GM21367 (cell line): Measurements from ENCODE around the gene EIF3J.

Source experiments
- ATAC-seq: cut with Tn5 transposase; IDR thresholded peaks from one replicate; pipeline ENCODE4 v1.9.1; 2021; ENCODE audit not compliant: unreplicated experiment

Gene EIF3J

DNA sequence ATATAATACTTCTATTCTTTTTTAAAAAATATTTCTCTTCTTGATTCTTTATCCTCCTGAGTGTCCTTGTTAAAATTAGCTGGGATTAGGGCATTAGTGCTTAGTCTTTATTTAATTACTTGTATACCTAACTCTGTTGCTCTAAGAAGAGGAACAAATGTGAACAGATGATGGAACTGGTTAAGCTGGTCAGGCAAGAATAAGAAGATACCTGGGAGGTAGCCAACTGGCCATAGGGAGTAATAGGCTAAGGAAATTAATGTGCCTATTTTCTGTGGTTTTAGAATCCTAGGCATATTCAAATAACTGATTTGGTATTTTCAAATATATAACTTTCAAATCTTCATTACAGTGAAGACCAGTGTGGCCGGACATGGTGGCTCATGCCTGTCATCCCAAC, 54.4 kb downstream of the EIF3J start:
- ATAC-seq = no peak

- ATAC-seq = no peak
Measured at GRCh38 chr15:44593042-44593736, 56.2 kb downstream of the EIF3J start.

DNA sequence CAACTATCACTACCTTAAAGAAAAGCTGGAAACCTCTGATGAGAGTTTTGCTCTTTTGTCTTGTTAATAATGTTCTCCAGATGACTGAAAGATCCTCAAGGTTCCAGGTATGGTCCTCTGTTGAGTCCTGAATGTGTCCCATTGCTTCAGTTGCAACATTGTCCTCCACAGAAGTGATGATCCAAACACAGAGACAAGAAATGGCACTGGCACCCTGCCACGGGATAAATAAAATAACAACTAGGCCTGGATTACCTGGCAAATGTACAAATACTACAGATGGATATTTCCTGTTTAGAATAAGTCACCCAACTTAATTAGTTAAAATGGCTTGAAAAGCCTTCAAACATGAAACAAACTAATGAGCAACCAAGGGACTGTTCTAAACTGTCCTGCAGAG, 58.3 kb downstream of the EIF3J start:
- ATAC-seq = no peak

DNA sequence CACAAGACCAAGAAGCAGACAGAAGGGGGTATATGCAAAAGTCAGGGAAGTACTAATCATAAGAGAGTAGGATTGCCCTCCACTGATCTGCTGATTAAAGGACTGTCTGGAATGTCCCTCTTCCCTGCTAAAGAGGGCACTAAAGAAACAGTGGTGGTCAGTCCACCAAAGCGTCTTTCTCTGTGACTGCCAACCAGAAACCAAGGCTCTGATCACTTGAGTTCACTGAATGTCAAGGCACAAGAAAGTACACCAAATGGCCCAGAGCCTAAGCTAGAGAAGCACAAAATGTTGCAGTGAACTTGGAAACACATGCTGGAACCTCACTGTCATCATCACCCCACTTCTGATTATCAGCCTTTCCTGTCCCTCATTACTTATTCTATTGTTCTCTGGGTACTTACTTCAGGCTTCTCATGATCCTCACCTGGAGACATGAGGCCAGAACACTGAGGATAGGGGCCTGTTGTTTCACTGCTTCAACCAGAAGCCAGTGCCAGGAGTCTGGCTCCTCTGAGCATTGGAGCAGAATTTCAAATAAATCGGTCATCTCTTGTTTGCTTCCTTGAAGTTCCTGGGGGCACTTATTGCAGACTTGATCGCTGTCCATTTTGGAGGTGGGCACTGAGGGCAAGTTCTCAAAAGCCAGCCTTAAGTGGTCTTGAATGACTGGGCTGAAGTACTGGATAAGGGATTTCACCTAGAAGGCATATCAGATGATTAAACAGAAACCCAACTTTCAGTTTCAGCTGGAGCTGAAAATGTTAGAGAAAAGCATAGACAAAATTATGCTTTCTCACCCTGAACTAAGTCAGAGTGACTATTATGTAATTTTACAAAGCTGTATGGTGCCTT, 58.9 kb downstream of the EIF3J start:
- no peak for ATAC-seq

GRCh38 chr15:44596511-44597010, 59.6 kb downstream of the EIF3J start:
- ATAC-seq = no peak

- no peak for ATAC-seq
Measured at GRCh38 chr15:44598066-44598465, 61.1 kb downstream of the EIF3J start.

GRCh38 chr15:44598892-44599291, 61.9 kb downstream of the EIF3J start:
- no peak for ATAC-seq

GRCh38 chr15:44603126-44603525, 66.2 kb downstream of the EIF3J start:
- no peak for ATAC-seq

GRCh38 chr15:44606740-44607139, 69.8 kb downstream of the EIF3J start:
- no peak for ATAC-seq
